B cell (primary cell): ENCODE results near the gene TMEM255B. TPM values are rescaled to one million over a fixed set of nuclear protein-coding genes. Genes with fewer than 3 reads are reported as not detected.

ENCODE experiments used
- ATAC-seq: fragments of 200-7000 bp; cut with Tn5 transposase; one replicate; pipeline ENCODE4 v1.10.0; 2021; ENCODE audit warnings: low read depth, mild to moderate bottlenecking, moderate number of reproducible peaks, moderate library complexity
- CTCF ChIA-PET: fragments of 350-600 bp; sonication (Branson Sonifier 250); formaldehyde crosslinking; loops from one replicate; lab custom pipeline; 2021; ENCODE audit warnings: antibody characterized with exemption, inconsistent platforms; lab: Charles Lee
- POLR2A ChIA-PET: fragments of 350-600 bp; sonication (Branson Sonifier 250); formaldehyde crosslinking; loops from one replicate; lab custom pipeline; 2021; ENCODE audit warnings: antibody characterized with exemption; lab: Charles Lee
- DNase-seq: peaks from one replicate; pipeline ENCODE4 v3.0.0; 2013
- H2AFZ ChIP-seq: 2 replicates; pipeline ENCODE4 v1.6.1; 2012; ENCODE audit warnings: mild to moderate bottlenecking, low read depth, low read length; ENCODE audit not compliant: insufficient read depth, poor library complexity, severe bottlenecking
- H3K27ac ChIP-seq, 2 donors: 1 replicate in 1 of 2; 2 replicates in 1 of 2; pipeline ENCODE4 v1.5.1; 2012 to 2013; ENCODE audit warnings: low read length in 2 of 2, mild to moderate bottlenecking in 2 of 2, moderate library complexity in 1 of 2
- H3K27me3 ChIP-seq, 4 experiments: fragments of 200-600 bp in 1 of 4; sonication (generic) in 1 of 4; replicated peaks in 1 of 4; 1 replicate in 2 of 4; 2 replicates in 2 of 4; pipeline versions ENCODE4 v1.6.1 to v1.7.0; 2013 to 2016; ENCODE audit warnings: low read length in 3 of 4, mild to moderate bottlenecking in 2 of 4, mixed read lengths in 1 of 4, moderate library complexity in 1 of 4; ENCODE audit not compliant: insufficient read depth in 4 of 4, control insufficient read depth in 3 of 4; ENCODE audit errors: control extremely low read depth in 1 of 4
- H3K36me3 ChIP-seq, 2 experiments: replicated peaks in 1 of 2; 1 replicate in 1 of 2; 2 replicates in 1 of 2; pipeline versions ENCODE4 v1.6.1 to v1.7.1; 2013; ENCODE audit warnings: low read length in 1 of 2; ENCODE audit not compliant: insufficient read depth in 2 of 2, control insufficient read depth in 1 of 2; ENCODE audit errors: control extremely low read depth in 1 of 2, extremely low read depth in 1 of 2
- H3K4me1 ChIP-seq, 2 donors: fragments of 200-600 bp in 1 of 2; sonication (generic) in 1 of 2; 1 replicate in 1 of 2; 2 replicates in 1 of 2; pipeline versions ENCODE4 v1.5.1 to v1.6.1; 2013 to 2017; ENCODE audit warnings: low read length in 2 of 2; ENCODE audit not compliant: control insufficient read depth in 2 of 2, insufficient read depth in 2 of 2
- H3K4me2 ChIP-seq: replicated peaks from 2 replicates; pipeline ENCODE3; 2012; ENCODE audit warnings: mild to moderate bottlenecking, low read depth, low read length; ENCODE audit not compliant: poor library complexity, severe bottlenecking
- H3K4me3 ChIP-seq, 5 experiments: fragments of 200-600 bp in 1 of 5; sonication (generic) in 1 of 5; 1 replicate in 3 of 5; 2 replicates in 2 of 5; pipeline versions ENCODE4 v1.5.1 to v1.7.0; 2011 to 2016; ENCODE audit warnings: low read length in 4 of 5, mild to moderate bottlenecking in 4 of 5, low read depth in 2 of 5, control low read depth in 1 of 5, moderate library complexity in 1 of 5; ENCODE audit not compliant: insufficient read depth in 1 of 5; ENCODE audit errors: control extremely low read depth in 1 of 5, extremely low read depth in 1 of 5
- H3K79me2 ChIP-seq: fragments of 200-600 bp; sonication (generic); one replicate; pipeline ENCODE4 v1.6.0; 2016; ENCODE audit warnings: low read length; ENCODE audit not compliant: control insufficient read depth, insufficient read depth
- H3K9ac ChIP-seq: fragments of 200-600 bp; sonication (generic); 2 replicates; pipeline ENCODE4 v1.6.1; 2017; ENCODE audit warnings: mild to moderate bottlenecking, low read length, moderate library complexity
- H3K9me3 ChIP-seq, 3 donors: one replicate each; pipeline versions ENCODE4 v1.6.1 to v1.7.1; 2013; ENCODE audit warnings: low read length in 2 of 3; ENCODE audit not compliant: control insufficient read depth in 2 of 3, insufficient read depth in 1 of 3; ENCODE audit errors: control extremely low read depth in 1 of 3
- H4K20me1 ChIP-seq: 2 replicates; pipeline ENCODE4 v1.6.0; 2012; ENCODE audit warnings: mild to moderate bottlenecking, low read length; ENCODE audit not compliant: insufficient read depth, control insufficient read depth, poor library complexity, severe bottlenecking
- H3K27ac Mint-ChIP-seq: one replicate; pipeline ENCODE4 v1.8.0; 2021; ENCODE audit warnings: mixed read lengths
- H3K27me3 Mint-ChIP-seq: one replicate; pipeline ENCODE4 v1.8.0; 2021; ENCODE audit warnings: mixed read lengths
- H3K4me1 Mint-ChIP-seq: one replicate; pipeline ENCODE4 v1.8.0; 2021; ENCODE audit warnings: mixed read lengths
- H3K4me3 Mint-ChIP-seq: one replicate; pipeline ENCODE4 v1.8.0; 2021; ENCODE audit warnings: mixed read lengths
- H3K9me3 Mint-ChIP-seq: one replicate; pipeline ENCODE4 v1.8.0; 2022; ENCODE audit warnings: mixed read lengths; ENCODE audit not compliant: insufficient read depth
- CTCF ChIP-seq: fragments of 200-600 bp; IDR thresholded peaks from one replicate; pipeline ENCODE4 v1.8.0; 2022; ENCODE audit warnings: antibody characterized with exemption, mild to moderate bottlenecking
- EZH2 ChIP-seq: IDR thresholded peaks from 2 replicates; pipeline ENCODE4 v1.6.1; 2012; ENCODE audit warnings: borderline replicate concordance, low read depth, mild to moderate bottlenecking, moderate library complexity, low read length; ENCODE audit not compliant: insufficient read depth, poor library complexity, severe bottlenecking
- WGBS: methylation state at CpG from one replicate; pipeline ENCODE4 v1.1.5; 2013; ENCODE audit warnings: missing lambda C conversion rate; ENCODE audit not compliant: insufficient coverage; 5-methylcytosine and 5-hydroxymethylcytosine counted together
- intact Hi-C: fragments of 100-400 bp; cut with micrococcal nuclease; formaldehyde crosslinking; loops from one replicate; pipeline ENCODE4 v1.10.0; 2022
- polyA plus RNA-seq: library from polyadenylated mRNA; depleted of rRNA; stranded (reverse); fragments of >200 nt; gene quantifications from 2 replicates; pipeline ENCODE4 v1.2.3, GENCODE V29; 2012
- total RNA-seq, 2 donors: library from RNA; stranded (reverse); fragments of 120-200 nt in 1 of 2; gene quantifications; 1 replicate in 1 of 2; 2 replicates in 1 of 2; pipeline versions ENCODE4 v1.2.3 to v1.2.4, GENCODE V29; 2013 to 2022

TMEM255B gene
- total and polyA plus RNA-seq, 2 donors (not counting 1 experiment from before 2014, with no cell fraction given) = 2.1 to 8.2 TPM

- H2AFZ ChIP-seq = no peak overlapping the region
These were observed 22.7 kb upstream of the TMEM255B start for GRCh38 chr13:113736258-113736731.

GRCh38 chr13:113737803-113738202 lies 21.2 kb upstream of the TMEM255B start:
- 90% methylated on average over 5 of the region's 5 CpGs for WGBS
- no peak for TF ChIP-seq CTCF
- no peak for TF ChIP-seq EZH2
- H3K27me3 ChIP-seq = peaks cover 0 to 36% (median 14%) of the 10 kb centered on the region in 4 experiments
- no peaks in the 10 kb centered on the region for H3K79me2 ChIP-seq
- no peak overlapping the region for H2AFZ ChIP-seq
- peaks cover 0 to 28% (median 0%) of the 10 kb centered on the region in 3 donors for H3K9me3 ChIP-seq
- intact Hi-C loops = no loop called here
- Mint-ChIP-seq H3K4me3 (no peak overlapping the region), H3K4me1 (peaks cover 11% of the 10 kb centered on the region), H3K27me3 (peaks cover 13% of the 10 kb centered on the region), H3K9me3 (no peaks in the 10 kb centered on the region), H3K27ac (no peak overlapping the region)
- no peak for DNase-seq
- no peak overlapping the region for H3K27ac ChIP-seq
- POLR2A ChIA-PET = no interaction called here
- H3K9ac ChIP-seq = no peak overlapping the region
- ATAC-seq = no peak
- no peak overlapping the region for H3K4me3 ChIP-seq
- no peaks in the 10 kb centered on the region for H4K20me1 ChIP-seq
- H3K4me1 ChIP-seq = peaks cover 17 to 18% of the 10 kb centered on the region in 2 donors
- CTCF ChIA-PET = no interaction called here
- H3K36me3 ChIP-seq = no peaks in the 10 kb centered on the region
- H3K4me2 ChIP-seq = no peak overlapping the region

More at GRCh38 chr13:113736258-113736731, 22.7 kb upstream of the TMEM255B start:
- no peak overlapping the region for H3K4me3 ChIP-seq
- peaks cover 0 to 21% (median 3%) of the 10 kb centered on the region in 4 experiments for H3K27me3 ChIP-seq
- H4K20me1 ChIP-seq = no peaks in the 10 kb centered on the region
- no peak for TF ChIP-seq CTCF
- TF ChIP-seq EZH2 = no peak
- H3K27ac ChIP-seq = no peak overlapping the region
- ATAC-seq (no peak), DNase-seq (no peak)
- Mint-ChIP-seq H3K9me3 (no peaks in the 10 kb centered on the region), H3K4me3 (no peak overlapping the region), H3K4me1 (peaks cover 6% of the 10 kb centered on the region), H3K27ac (no peak overlapping the region), H3K27me3 (peaks cover 5% of the 10 kb centered on the region)
- ChIA-PET CTCF (no interaction called here), POLR2A (no interaction called here)
- H3K36me3 ChIP-seq = no peaks in the 10 kb centered on the region
- peaks cover 9 to 14% of the 10 kb centered on the region in 2 donors for H3K4me1 ChIP-seq
- no peaks in the 10 kb centered on the region for H3K79me2 ChIP-seq
- H3K9ac ChIP-seq = no peak overlapping the region
- 55% methylated on average over 9 of the region's 10 CpGs for WGBS
- peaks cover 0 to 24% (median 0%) of the 10 kb centered on the region in 3 donors for H3K9me3 ChIP-seq
- H3K4me2 ChIP-seq = no peak overlapping the region
- intact Hi-C loops = no loop called here
